HG02970 (cell line): Measurements from ENCODE around the gene CORO2A.
"Not testable (repeated sequence)": the region's sequence is repeated elsewhere in the genome, so short reads cannot be mapped to it uniquely, and the experiment has no call there.

Source experiments
- ATAC-seq: cut with Tn5 transposase; IDR thresholded peaks from one replicate; pipeline ENCODE4 v1.9.1; 2021; ENCODE audit warnings: mild to moderate bottlenecking, moderate library complexity, moderate number of reproducible peaks; ENCODE audit not compliant: unreplicated experiment, low FRiP score

The CORO2A gene

GRCh38 chr9:98091735-98092612, 100.5 kb downstream of the CORO2A start:
- no peak for ATAC-seq

- not testable (repeated sequence) for ATAC-seq
These were observed 101.8 kb downstream of the CORO2A start for GRCh38 chr9:98090674-98091073.

GRCh38 chr9:98087420-98088354, 104.8 kb downstream of the CORO2A start:
- no peak for ATAC-seq

GRCh38 chr9:98086461-98086860, 106.0 kb downstream of the CORO2A start:
- no peak for ATAC-seq

- ATAC-seq: no peak
These were observed 106.5 kb downstream of the CORO2A start for GRCh38 chr9:98085944-98086343.

- ATAC-seq: no peak
These were observed 107.4 kb downstream of the CORO2A start for GRCh38 chr9:98085058-98085457.

- ATAC-seq: no peak
These were observed 108.0 kb downstream of the CORO2A start for GRCh38 chr9:98084396-98084795.

- no peak for ATAC-seq
These were observed 108.8 kb downstream of the CORO2A start for GRCh38 chr9:98083566-98084183.

- no peak for ATAC-seq
These were observed 109.4 kb downstream of the CORO2A start for GRCh38 chr9:98083061-98083501.

GRCh38 chr9:98081477-98082219, 110.8 kb downstream of the CORO2A start:
- no peak for ATAC-seq

- ATAC-seq: no peak
These were observed 111.7 kb downstream of the CORO2A start for GRCh38 chr9:98080780-98081179.

- no peak for ATAC-seq
These were observed 112.1 kb downstream of the CORO2A start for GRCh38 chr9:98080326-98080725.

- ATAC-seq: no peak
These were observed 113.5 kb downstream of the CORO2A start for GRCh38 chr9:98078895-98079294.

- not testable (repeated sequence) for ATAC-seq
These were observed 115.9 kb downstream of the CORO2A start for GRCh38 chr9:98076514-98076890.

GRCh38 chr9:98075332-98075805, 117.1 kb downstream of the CORO2A start:
- no peak for ATAC-seq

- no peak for ATAC-seq
These were observed 118.1 kb downstream of the CORO2A start for GRCh38 chr9:98074115-98074990.

- no peak for ATAC-seq
These were observed 120.7 kb downstream of the CORO2A start for GRCh38 chr9:98071737-98072136.
